K562 (cell line): ENCODE measurements around the gene TXNRD2. TPM values are rescaled to one million over a fixed set of nuclear protein-coding genes. Genes with fewer than 3 reads are reported as not detected.

ENCODE experiments used
- CC2D1A ChIP-seq: fragments of 450-650 bp; IDR thresholded peaks from 2 replicates; pipeline ENCODE4 v1.6.1; 2017; ENCODE audit warnings: mild to moderate bottlenecking
- CXXC5 ChIP-seq: fragments of 250-450 bp; sonication (Bioruptor Pico); IDR thresholded peaks from 2 replicates; pipeline ENCODE4 v1.8.0; 2022; ENCODE audit warnings: inconsistent platforms, mild to moderate bottlenecking, moderate library complexity
- EGR1 ChIP-seq: fragments of 450-650 bp; conservative IDR thresholded peaks from 2 replicates; pipeline ENCODE4 v1.6.1; 2017; ENCODE audit warnings: mild to moderate bottlenecking
- EP300 ChIP-seq: IDR thresholded peaks from 2 replicates; pipeline ENCODE4 v1.6.1; 2012; ENCODE audit warnings: low read length, improper control_type of control experiment
- KDM5B ChIP-seq: fragments of 200-600 bp; sonication (generic); IDR thresholded peaks from 2 replicates; pipeline ENCODE4 v1.6.1; 2012; ENCODE audit warnings: low read depth, mild to moderate bottlenecking, moderate library complexity, low read length, control low read depth, inconsistent platforms; ENCODE audit not compliant: insufficient replicate concordance
- KLF10 ChIP-seq: fragments of 250-450 bp; sonication (Bioruptor Pico); IDR thresholded peaks from 2 replicates; pipeline ENCODE4 v1.6.1; 2021; ENCODE audit warnings: matching md5 sums
- KLF13 ChIP-seq: fragments of 450-650 bp; IDR thresholded peaks from 2 replicates; pipeline ENCODE4 v1.6.1; 2016; ENCODE audit warnings: missing genetic modification characterization, low read depth, mild to moderate bottlenecking, missing compliant biosample characterization, moderate library complexity, borderline replicate concordance
- KLF6 ChIP-seq: fragments of 250-450 bp; sonication (Bioruptor Pico); IDR thresholded peaks from 2 replicates; pipeline ENCODE4 v1.4.0; 2020; ENCODE audit warnings: mild to moderate bottlenecking, moderate library complexity, borderline replicate concordance
- NCOR1 ChIP-seq: fragments of 450-650 bp; IDR thresholded peaks from 2 replicates; pipeline ENCODE4 v1.6.1; 2016; ENCODE audit warnings: mild to moderate bottlenecking, moderate library complexity
- NR4A1 ChIP-seq, 2 experiments: fragments of 250-450 bp in 1 of 2; fragments of 450-650 bp in 1 of 2; sonication (Bioruptor Pico) in 1 of 2; IDR thresholded peaks; 2 replicates each; pipeline versions ENCODE4 v1.4.0 to v1.6.1; 2016 to 2020; ENCODE audit warnings: mild to moderate bottlenecking in 2 of 2, missing compliant biosample characterization in 1 of 2, missing genetic modification characterization in 1 of 2, moderate library complexity in 1 of 2
- PHF20 ChIP-seq: fragments of 450-650 bp; IDR thresholded peaks from 2 replicates; pipeline ENCODE4 v1.6.1; 2018; ENCODE audit not compliant: partially characterized antibody
- POLR2G ChIP-seq: fragments of 200-400 bp; formaldehyde crosslinking; IDR thresholded peaks from 2 replicates; pipeline ENCODE4 v1.6.1; 2017; ENCODE audit warnings: low read depth, mild to moderate bottlenecking, antibody characterized with exemption, low read length, moderate library complexity
- PTTG1 ChIP-seq: fragments of 450-650 bp; IDR thresholded peaks from 2 replicates; pipeline ENCODE4 v1.6.1; 2016; ENCODE audit warnings: low read depth, mild to moderate bottlenecking, missing genetic modification characterization, missing compliant biosample characterization
- RAD21 ChIP-seq, 2 experiments: fragments of 250-450 bp in 1 of 2; fragments of 450-650 bp in 1 of 2; sonication (Bioruptor Pico) in 1 of 2; formaldehyde crosslinking in 1 of 2; IDR thresholded peaks in 1 of 2; conservative IDR thresholded peaks in 1 of 2; 2 replicates each; pipeline versions ENCODE4 v1.4.0 to v1.8.0; 2020 to 2022; ENCODE audit warnings: mild to moderate bottlenecking in 2 of 2, moderate library complexity in 1 of 2
- RBBP5 ChIP-seq: fragments of 200-600 bp; sonication (generic); IDR thresholded peaks from 2 replicates; pipeline ENCODE4 v1.6.1; 2012; ENCODE audit warnings: borderline replicate concordance, mild to moderate bottlenecking, low read length, control low read depth, inconsistent platforms; ENCODE audit not compliant: insufficient read depth, poor library complexity, severe bottlenecking
- SMAD3 ChIP-seq: fragments of 450-650 bp; formaldehyde crosslinking; conservative IDR thresholded peaks from 2 replicates; pipeline ENCODE4 v1.4.0; 2020; ENCODE audit warnings: mild to moderate bottlenecking
- TSC22D4 ChIP-seq: fragments of 450-650 bp; IDR thresholded peaks from 2 replicates; pipeline ENCODE4 v1.6.1; 2016; ENCODE audit warnings: missing genetic modification characterization, missing biosample characterization, control low read depth
- WHSC1 ChIP-seq: IDR thresholded peaks from one replicate; pipeline ENCODE4 v1.6.1; 2012; ENCODE audit warnings: low read length, control low read depth, inconsistent platforms
- XRCC3 ChIP-seq: fragments of 450-650 bp; IDR thresholded peaks from 2 replicates; pipeline ENCODE4 v1.6.1; 2017; ENCODE audit warnings: mild to moderate bottlenecking, moderate library complexity
- XRCC4 ChIP-seq: IDR thresholded peaks from one replicate; pipeline ENCODE4 v1.6.1; 2011; ENCODE audit not compliant: insufficient read depth, insufficient read length; ENCODE audit errors: extremely low read depth
- XRCC5 ChIP-seq: fragments of 200-400 bp; formaldehyde crosslinking; IDR thresholded peaks from 2 replicates; pipeline ENCODE4 v1.6.1; 2017; ENCODE audit warnings: low read depth, mild to moderate bottlenecking, low read length
- ZNF75A ChIP-seq: fragments of 450-650 bp; formaldehyde crosslinking; IDR thresholded peaks from 2 replicates; pipeline ENCODE4 v1.4.0; 2020; ENCODE audit warnings: mild to moderate bottlenecking
- polyA plus RNA-seq, 8 experiments: library from polyadenylated mRNA; depleted of rRNA in 4 of 8; stranded (reverse) in 5 of 8; unstranded in 3 of 8; fragments of >200 nt; fragmentation: Nextera tagmentation in 2 of 8; fragmentation: Illumina TruSeq in 1 of 8; extraction: Ambion mirVana in 2 of 8; extraction: Trizol in 1 of 8; gene quantifications; 2 replicates each; pipeline versions ENCODE4 v1.2.1 to v1.2.3, GENCODE V29; 2011 to 2014; ENCODE audit warnings: inconsistent platforms in 1 of 8, missing spikeins in 1 of 8
- total RNA-seq, 7 experiments: library from RNA; depleted of rRNA in 6 of 7; stranded (reverse); fragments of >200 nt in 6 of 7; fragmentation: Illumina TruSeq in 2 of 7; extraction: Trizol in 2 of 7; gene quantifications; 2 replicates each; pipeline versions ENCODE4 v1.2.1 to v1.2.3, GENCODE V29; 2011 to 2021; ENCODE audit warnings: low replicate concordance in 1 of 7
- TF ChIP-seq, protein P1 (sequence below), 2 experiments: fragments of 450-650 bp in 1 of 2; sonication (generic) in 1 of 2; formaldehyde crosslinking in 1 of 2; IDR thresholded peaks in 1 of 2; conservative IDR thresholded peaks in 1 of 2; 2 replicates each; pipeline versions ENCODE4 v1.6.1 to v1.8.1; 2016 to 2023; ENCODE audit warnings: mild to moderate bottlenecking in 2 of 2, moderate library complexity in 2 of 2, inconsistent platforms in 1 of 2, missing genetic modification reagents in 1 of 2
- TF ChIP-seq, protein P2 (sequence below): fragments of 250-450 bp; sonication (Bioruptor Pico); IDR thresholded peaks from 2 replicates; pipeline ENCODE4 v1.8.0; 2021; ENCODE audit warnings: moderate library complexity, mild to moderate bottlenecking, inconsistent platforms

The TXNRD2 gene
- total and polyA plus RNA-seq, 9 of the 15 experiments (the other 6 are each of a cell fraction or from before 2014, with no cell fraction given), result 3.3 to 80.2 (median 49.4) TPM

DNA sequence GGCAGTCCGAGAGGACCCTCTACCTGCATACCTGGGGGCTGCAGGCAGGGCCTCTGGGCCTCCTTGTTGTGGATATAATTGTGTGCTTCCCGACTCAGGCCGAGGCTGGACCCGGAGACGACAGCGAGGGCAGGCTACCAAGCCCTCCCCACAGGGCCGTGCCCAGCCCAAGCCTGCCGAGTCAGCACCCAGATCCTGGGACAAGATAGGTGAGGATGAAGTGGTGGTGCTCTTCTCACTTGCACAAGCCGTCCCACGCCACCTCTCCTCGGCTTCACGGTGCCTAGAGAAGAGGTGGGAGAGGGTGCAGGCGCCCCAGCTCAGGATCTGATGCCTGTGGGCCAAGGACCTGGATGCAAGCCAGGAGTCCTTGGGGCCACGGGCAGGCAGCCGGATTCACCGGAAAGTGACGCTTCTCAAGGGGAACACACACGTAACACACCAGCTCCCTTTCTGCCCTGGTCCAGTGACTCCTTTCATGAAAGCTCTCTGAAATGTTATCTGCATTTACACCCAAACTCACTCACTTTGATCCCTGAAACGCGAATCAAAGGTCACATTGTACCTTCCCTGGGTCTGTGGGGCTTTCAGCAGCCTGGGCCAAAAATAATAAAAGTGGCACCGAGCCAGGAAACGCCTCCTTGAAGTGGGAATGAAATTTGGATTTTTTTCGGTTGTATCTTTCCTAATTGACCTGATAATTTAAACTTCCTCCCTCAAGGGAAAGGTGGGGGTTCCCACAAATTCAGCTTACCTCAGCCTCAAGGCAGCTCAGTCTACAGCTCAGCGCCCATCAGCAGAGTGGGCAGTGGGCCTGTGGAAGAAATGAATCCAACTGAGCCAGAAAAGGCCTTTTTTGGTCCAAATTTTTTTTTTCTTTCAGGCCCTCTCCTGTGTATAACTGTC is 85.9 kb downstream of the TXNRD2 start (continued):
- TF ChIP-seq KLF10 (CRISPR knock-in tag), result no peak
- no peak for TF ChIP-seq EGR1
- TF ChIP-seq RAD21 (CRISPR knock-in tag; conservative IDR thresholded peaks at IDR 0.05 in 1 of 2, IDR thresholded peaks at IDR 0.05 in 1 of 2), result peak in 1 of 2 experiments; percentile 12; a peak in 1 of 4 replicates
- TF ChIP-seq KLF6 (CRISPR knock-in tag), result peak; percentile 19; the same call in 1 of the 2 replicates
- TF ChIP-seq XRCC4, result no peak
- TF ChIP-seq KLF13 (tag), result peak; percentile 73
- TF ChIP-seq CXXC5 (CRISPR knock-in tag), result peak; percentile 64
- no peak for TF ChIP-seq NCOR1
- no peak for TF ChIP-seq TSC22D4
- TF ChIP-seq ZNF75A, result peak; percentile 69; the same call in 1 of the 2 replicates
- no peak for TF ChIP-seq XRCC3
- TF ChIP-seq PTTG1, result no peak
- peak; percentile 96 for TF ChIP-seq WHSC1
- TF ChIP-seq, protein P1, sequence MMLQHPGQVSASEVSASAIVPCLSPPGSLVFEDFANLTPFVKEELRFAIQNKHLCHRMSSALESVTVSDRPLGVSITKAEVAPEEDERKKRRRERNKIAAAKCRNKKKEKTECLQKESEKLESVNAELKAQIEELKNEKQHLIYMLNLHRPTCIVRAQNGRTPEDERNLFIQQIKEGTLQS (IDR thresholded peaks at IDR 0.05), result no peak
- TF ChIP-seq, protein P1 (CRISPR knock-in tag; conservative IDR thresholded peaks at IDR 0.05), result no peak
- TF ChIP-seq SMAD3 (CRISPR knock-in tag), result 0 out of 2 replicates have a peak, but pooled peaks have one; percentile 25
- no peak; the same call in 1 of the 2 replicates for TF ChIP-seq NR4A1 (CRISPR knock-in tag; IDR thresholded peaks at IDR 0.05)
- TF ChIP-seq NR4A1 (tag; IDR thresholded peaks at IDR 0.05), result no peak; the same call in none of the 2 replicates
- TF ChIP-seq KDM5B, result peak; percentile 22
- no peak for TF ChIP-seq POLR2G
- TF ChIP-seq EP300, result peak; percentile 66
- TF ChIP-seq PHF20, result no peak
- TF ChIP-seq CC2D1A, result no peak
- TF ChIP-seq RBBP5, result no peak
- TF ChIP-seq, protein P2, sequence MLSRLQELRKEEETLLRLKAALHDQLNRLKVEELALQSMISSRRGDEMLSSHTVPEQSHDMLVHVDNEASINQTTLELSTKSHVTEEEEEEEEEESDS (CRISPR knock-in tag), result no peak
- no peak for TF ChIP-seq XRCC5
